NCI-H524 (cell line): ENCODE measurements around the gene ENOX1.

Experiments
- DNase-seq, 2 experiments: peaks; one replicate each; lab custom pipeline; 2025; lab: John Stamatoyannopoulos, UW

The ENOX1 gene

GRCh38 chr13:43608400-43609137 lies 178.2 kb downstream of the ENOX1 start:
- DNase-seq, result no peak

- DNase-seq, result no peak
Observed at GRCh38 chr13:43597599-43597945, 189.2 kb downstream of the ENOX1 start.

GRCh38 chr13:43596924-43597598 lies 189.7 kb downstream of the ENOX1 start:
- no peak for DNase-seq

DNA sequence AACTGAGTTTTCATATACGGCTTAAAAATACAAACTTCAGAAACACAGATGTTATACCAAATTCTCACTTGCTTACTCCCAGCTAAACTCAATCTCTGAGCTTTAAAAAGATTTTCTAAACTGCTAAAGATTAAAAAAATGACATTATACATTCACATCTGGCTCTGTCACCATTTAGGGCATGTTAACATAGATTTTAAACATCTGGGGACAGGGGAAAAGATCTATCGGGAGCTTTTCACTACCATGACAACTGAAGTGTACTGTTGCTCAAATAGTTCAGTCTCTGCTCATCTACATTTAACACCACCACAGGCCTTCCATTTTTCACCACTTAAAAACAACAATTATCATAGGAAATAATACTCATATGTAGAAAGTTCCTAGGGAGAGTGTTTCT lies 190.8 kb downstream of the ENOX1 start:
- DNase-seq, result no peak

DNA sequence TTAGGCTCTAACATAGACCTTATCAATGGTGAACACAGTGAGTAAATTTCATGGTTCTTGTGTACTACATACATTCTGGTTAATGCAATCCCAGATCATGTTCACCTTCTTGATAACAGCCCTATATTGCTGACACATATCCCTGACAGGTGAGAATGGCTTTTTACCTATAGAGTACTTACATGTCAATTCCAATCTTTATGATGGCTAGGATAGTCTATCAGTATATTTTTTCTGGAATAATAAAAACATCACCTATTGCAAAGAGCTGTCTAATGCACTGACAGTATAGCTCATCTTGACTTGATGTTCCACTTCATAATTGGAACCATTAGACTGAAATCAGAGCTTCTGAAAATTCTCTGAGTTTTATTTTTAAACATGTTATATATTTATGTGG lies 199.4 kb downstream of the ENOX1 start:
- DNase-seq, result no peak

DNA sequence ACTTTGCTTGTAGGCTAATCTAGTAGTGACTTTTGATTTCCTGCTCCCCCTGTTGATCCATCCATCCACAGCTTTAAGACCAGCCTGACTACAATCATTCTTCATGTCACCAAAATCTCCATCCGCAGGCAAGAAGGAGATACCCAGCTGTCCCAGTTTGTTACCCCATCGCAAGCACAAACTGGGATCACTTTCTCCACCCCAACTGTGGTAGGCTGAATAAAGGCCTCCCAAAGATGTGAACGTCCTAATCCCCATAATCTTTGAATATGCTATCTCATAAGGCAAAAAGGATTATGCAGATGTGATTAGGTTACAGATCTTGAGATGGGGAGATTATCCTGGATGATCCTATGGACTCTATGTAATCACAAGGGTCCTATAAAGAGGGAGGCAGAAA lies 202.0 kb downstream of the ENOX1 start:
- DNase-seq, result peak; percentile 82 to 90

DNA sequence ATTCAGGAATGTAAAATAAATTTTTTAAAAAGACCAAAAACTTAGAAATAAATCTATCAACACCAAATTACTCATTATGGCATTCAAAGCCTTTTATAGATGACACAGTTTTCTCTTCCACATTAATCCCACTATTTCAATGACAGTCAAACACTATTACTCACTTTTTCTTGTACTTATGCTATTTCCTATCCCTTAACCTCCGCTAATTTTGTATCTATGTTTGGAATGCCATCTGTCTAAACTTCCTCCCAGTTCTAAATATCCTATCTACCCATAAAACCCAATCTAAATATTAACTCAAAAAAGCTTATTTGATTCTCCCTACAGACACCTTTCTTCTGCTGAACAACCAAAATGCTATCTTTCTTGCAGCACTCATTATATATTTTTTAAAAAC lies 203.5 kb downstream of the ENOX1 start:
- no peak for DNase-seq

- DNase-seq, result no peak
Observed at GRCh38 chr13:43580280-43580679, 206.5 kb downstream of the ENOX1 start.

GRCh38 chr13:43579321-43579720 lies 207.5 kb downstream of the ENOX1 start:
- no peak for DNase-seq

DNA sequence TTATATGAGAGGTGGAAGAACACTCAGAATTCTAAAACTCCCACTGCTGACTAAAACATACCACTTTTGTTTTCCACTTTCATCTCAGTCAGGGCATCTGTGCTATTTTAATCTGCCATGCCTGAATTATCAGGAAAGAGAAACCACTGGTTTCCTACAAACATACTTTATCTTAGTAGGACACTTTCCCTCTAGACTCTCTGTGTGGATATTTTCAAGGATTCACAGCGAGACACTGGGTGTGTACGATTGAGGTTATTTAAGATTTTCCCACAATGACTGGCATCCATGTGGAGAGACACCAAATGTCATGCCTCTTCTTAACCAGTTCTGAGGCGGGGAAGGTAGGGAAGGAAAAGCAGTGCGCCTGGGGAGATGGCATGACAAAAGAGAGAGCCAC lies 212.2 kb downstream of the ENOX1 start:
- DNase-seq, result no peak

DNA sequence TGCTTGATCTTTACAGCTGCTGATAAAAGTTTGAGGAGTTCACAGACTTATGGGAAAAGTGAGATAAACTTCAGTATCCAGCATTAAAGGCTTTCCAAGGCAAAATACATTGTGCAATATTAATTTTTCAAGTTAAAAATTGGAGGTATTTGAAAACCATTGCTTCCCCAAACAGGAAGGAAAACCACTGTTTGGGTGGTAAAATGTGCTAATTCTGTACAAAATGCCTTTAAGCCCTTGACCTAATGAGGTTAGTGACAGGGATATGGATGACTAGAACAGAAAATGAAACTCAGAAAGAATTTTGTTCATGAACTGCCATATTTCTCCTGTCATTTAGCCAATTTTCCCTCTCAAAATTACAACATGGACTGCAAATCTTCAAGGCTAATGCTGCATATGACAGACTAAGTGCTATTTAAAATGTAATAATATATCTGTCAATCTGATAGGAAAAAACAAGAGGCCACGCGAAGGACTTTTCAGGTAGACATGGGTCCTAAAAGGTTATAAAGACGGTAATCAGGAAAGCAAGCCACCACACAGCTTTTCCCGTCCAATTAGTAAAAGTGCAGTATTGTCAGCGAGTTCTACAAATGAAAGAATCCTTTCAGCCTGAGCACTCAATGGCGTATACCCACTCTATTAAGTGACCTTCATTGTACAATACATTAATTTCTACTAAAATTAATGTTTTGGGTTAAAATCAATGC lies 212.8 kb downstream of the ENOX1 start:
- DNase-seq, result no peak

GRCh38 chr13:43573361-43573740 lies 213.4 kb downstream of the ENOX1 start:
- DNase-seq, result no peak

GRCh38 chr13:43572656-43573360 lies 214.0 kb downstream of the ENOX1 start:
- no peak for DNase-seq

GRCh38 chr13:43569658-43570057 lies 217.1 kb downstream of the ENOX1 start:
- no peak for DNase-seq

GRCh38 chr13:43567608-43568007 lies 219.2 kb downstream of the ENOX1 start:
- no peak for DNase-seq

GRCh38 chr13:43564952-43565351 lies 221.8 kb downstream of the ENOX1 start:
- no peak for DNase-seq

GRCh38 chr13:43561081-43561480 lies 225.7 kb downstream of the ENOX1 start:
- DNase-seq, result no peak

DNA sequence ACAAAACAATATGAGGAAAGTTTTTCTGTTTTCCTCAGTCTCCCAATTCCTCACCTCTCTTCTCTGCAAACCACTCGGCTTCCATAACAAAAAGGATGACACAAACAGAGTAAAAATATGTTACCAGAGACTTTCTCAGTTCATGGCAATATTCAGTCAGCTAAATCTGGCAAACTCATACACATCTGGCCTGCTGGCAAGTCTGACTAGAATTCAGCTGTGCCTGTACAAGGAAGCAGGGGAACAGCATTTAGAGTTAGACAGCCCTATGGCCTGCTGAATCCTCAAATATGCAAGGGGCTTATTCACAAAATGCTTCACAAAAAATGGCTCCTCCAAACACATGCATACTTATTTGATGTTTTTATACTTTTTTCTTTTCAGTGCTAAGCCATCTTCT lies 227.8 kb downstream of the ENOX1 start:
- no peak for DNase-seq

DNA sequence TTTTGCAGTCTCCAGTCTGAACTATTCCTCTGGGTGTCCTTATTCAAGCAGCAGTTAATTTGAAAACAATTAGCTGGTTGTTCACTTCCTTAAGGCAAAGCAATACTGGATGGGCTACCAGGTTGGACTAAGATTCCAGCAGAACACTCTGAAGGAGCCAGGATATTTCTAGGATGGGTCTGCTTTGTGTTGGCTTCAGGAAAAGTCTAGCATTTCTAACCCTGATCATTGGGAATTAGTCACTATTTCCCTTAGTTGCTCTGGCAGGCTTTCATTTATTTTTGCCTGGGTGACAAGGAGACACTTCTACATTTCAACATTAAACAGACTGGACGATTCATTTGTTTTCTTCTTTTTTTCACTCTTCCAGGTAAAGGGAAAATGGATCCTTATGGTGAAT lies 228.4 kb downstream of the ENOX1 start:
- no peak for DNase-seq

GRCh38 chr13:43555667-43556066 lies 231.1 kb downstream of the ENOX1 start:
- no peak for DNase-seq

- DNase-seq, result no peak
Observed at GRCh38 chr13:43551897-43552456, 234.8 kb downstream of the ENOX1 start.

GRCh38 chr13:43546816-43547215 lies 240.0 kb downstream of the ENOX1 start:
- DNase-seq, result no peak
